ENCODE data around the gene TIMM10.

GRCh38 chr11:57566005-57566904, 35.7 kb upstream of the TIMM10 start:
- TF ChIP-seq POLR2A (IDR thresholded peaks at IDR 0.05) (no peak), POLR2AphosphoS5 (IDR thresholded peaks at IDR 0.05) (peak in 2 of 3 donors; percentile 35 to 49), EP300 (IDR thresholded peaks at IDR 0.05; ENCODE audit: low read depth) (no peak), CTCF (IDR thresholded peaks at IDR 0.05) (no peak)

Measured in transverse colon (tissue), 4 donors.